Activated T-helper 2 cell treated with anti-CD3 and anti-CD28 coated beads, Interferon-gamma antibody, Interleukin-2, Interleukin-4, amounts not matched to agents 10 μg/mL and 5 μg/mL and 100 μg/mL, durations not matched to agents 14 hours and 24 hours and 36 hours (primary cell): ENCODE results near the gene LITAFD. TPM values are rescaled to one million over a fixed set of nuclear protein-coding genes. Genes with fewer than 3 reads are reported as not detected.
"Not testable (repeated sequence)": the region's sequence is repeated elsewhere in the genome, so short reads cannot be mapped to it uniquely, and the experiment has no call there.

ENCODE experiments used
- DNase-seq: peaks from one replicate; pipeline ENCODE4 v3.0.0; 2021; ENCODE audit warnings: low spot score
- H3K27ac Mint-ChIP-seq: one replicate; pipeline ENCODE4 v1.8.0; 2021; ENCODE audit warnings: mixed read lengths
- H3K27me3 Mint-ChIP-seq: one replicate; pipeline ENCODE4 v1.8.0; 2021; ENCODE audit warnings: low read depth, mixed read lengths
- H3K36me3 Mint-ChIP-seq: one replicate; pipeline ENCODE4 v1.8.0; 2021; ENCODE audit warnings: low read depth, mixed read lengths
- H3K4me1 Mint-ChIP-seq: one replicate; pipeline ENCODE4 v1.8.0; 2021; ENCODE audit warnings: low read depth, mixed read lengths
- H3K4me3 Mint-ChIP-seq: one replicate; pipeline ENCODE4 v1.8.0; 2021; ENCODE audit warnings: low read depth, mild to moderate bottlenecking, moderate library complexity, mixed read lengths
- H3K9me3 Mint-ChIP-seq: one replicate; pipeline ENCODE4 v1.8.0; 2021; ENCODE audit warnings: mixed read lengths
- intact Hi-C: fragments of 100-400 bp; cut with micrococcal nuclease; formaldehyde crosslinking; loops from one replicate; pipeline ENCODE4 v1.15.1; 2023
- total RNA-seq: library from RNA; stranded (reverse); gene quantifications from 2 replicates; pipeline ENCODE4 v1.2.3, GENCODE V29; 2022

LITAFD gene
- total RNA-seq = not detected in 2 replicates

DNA sequence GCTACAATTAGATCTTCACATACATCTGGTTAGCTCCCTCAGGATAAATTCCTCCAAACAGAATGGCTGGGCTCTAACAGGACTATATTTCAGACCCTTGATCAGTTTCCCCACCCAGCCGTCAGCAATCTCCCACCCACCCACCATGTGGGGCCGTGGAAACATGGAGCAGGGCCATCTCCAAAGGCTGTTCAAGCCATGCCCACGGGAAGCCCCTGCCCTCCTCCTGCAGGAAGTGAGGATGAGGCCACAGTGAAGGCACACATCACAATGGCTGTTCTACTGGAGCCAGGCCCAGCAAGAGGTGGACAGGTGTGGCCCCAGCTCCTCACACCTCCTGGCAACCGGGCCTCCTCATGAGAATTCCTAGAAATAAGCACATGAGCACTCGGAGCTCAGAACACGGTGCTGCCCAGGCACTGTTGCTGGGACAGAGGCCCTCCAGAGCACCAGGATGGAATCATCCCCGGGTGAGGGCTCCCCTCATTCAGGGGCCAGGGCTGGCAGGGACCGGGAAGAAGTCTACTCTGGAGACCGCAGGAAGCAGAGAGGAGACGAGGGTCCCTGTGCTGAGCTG is at the start of gene LITAFD:
LITAFD (plus strand) TSS at position 311 of the 577 bp plus-strand sequence. CDS start 2,005 bp downstream, outside the sequence.
- H3K27me3 Mint-ChIP-seq = no peaks in the 10 kb centered on the region
- peaks cover 3% of the 10 kb centered on the region for H3K4me1 Mint-ChIP-seq
- no peaks in the 10 kb centered on the region for H3K9me3 Mint-ChIP-seq
- no peak for DNase-seq
- H3K36me3 Mint-ChIP-seq = peaks cover under 1% of the 10 kb centered on the region
- H3K4me3 Mint-ChIP-seq = no peak within 1 kb of the TSS
- intact Hi-C loops = no loop called here
- H3K27ac Mint-ChIP-seq = no peak within 1 kb of the TSS

DNA sequence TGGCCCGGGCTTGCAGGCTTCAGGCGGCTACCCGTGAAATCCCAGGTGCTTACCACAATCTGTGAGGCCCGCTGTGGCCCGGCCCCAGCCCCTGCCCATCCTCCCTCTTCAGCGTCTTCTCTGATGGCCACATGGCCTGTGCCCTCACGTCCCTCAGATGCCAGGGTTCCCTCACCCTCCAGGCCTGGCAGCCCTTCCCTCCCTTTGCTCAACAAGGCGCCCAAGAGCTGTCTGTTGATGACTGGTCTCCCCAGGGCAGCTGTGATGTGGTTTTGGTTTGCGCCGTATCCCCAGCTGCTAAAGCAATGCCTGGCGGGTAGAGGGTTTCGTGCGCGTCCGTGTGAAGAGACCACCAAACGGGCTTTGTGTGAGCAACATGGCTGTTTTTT is 49.4 kb upstream of the LITAFD start:
- peak overlapping the region; percentile 20 for H3K27ac Mint-ChIP-seq
- no peaks in the 10 kb centered on the region for H3K9me3 Mint-ChIP-seq
- peaks cover 49% of the 10 kb centered on the region for H3K36me3 Mint-ChIP-seq
- H3K4me1 Mint-ChIP-seq = peaks cover 5% of the 10 kb centered on the region
- H3K4me3 Mint-ChIP-seq = no peak overlapping the region
- no peaks in the 10 kb centered on the region for H3K27me3 Mint-ChIP-seq
- intact Hi-C loops = no loop called here
- no peak for DNase-seq

GRCh38 chr16:8836797-8837196 is 45.4 kb upstream of the LITAFD start:
- peaks cover 12% of the 10 kb centered on the region for H3K36me3 Mint-ChIP-seq
- intact Hi-C loops, H3K4me1 Mint-ChIP-seq, H3K4me3 Mint-ChIP-seq, H3K27me3 Mint-ChIP-seq, DNase-seq, H3K27ac Mint-ChIP-seq, H3K9me3 Mint-ChIP-seq: not testable (repeated sequence)

DNA sequence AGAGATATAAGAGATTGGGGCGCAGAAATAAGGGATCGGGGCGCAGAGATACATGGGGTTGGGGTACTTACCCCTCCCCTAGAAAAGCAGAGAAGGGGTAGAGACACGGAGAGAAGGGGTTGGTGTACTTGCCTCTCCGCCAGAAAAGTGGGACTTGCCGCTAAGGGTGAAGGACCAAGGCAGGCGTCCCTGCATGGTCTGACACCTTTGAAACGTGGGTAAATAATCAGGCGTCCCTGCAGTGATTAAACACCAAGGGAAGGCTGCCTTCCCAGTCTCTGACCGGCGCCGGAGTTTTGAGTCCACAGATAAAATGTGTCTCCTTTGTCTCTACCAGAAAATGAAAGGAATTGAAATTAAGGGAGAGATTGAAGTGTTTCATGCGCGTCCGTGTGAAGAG is 44.6 kb upstream of the LITAFD start:
- H3K4me3 Mint-ChIP-seq, H3K36me3 Mint-ChIP-seq, H3K27me3 Mint-ChIP-seq, H3K4me1 Mint-ChIP-seq, H3K27ac Mint-ChIP-seq, intact Hi-C loops, H3K9me3 Mint-ChIP-seq, DNase-seq: not testable (repeated sequence)

GRCh38 chr16:8842016-8842415 is 40.1 kb upstream of the LITAFD start:
- H3K27me3 Mint-ChIP-seq, H3K27ac Mint-ChIP-seq, H3K4me1 Mint-ChIP-seq, H3K9me3 Mint-ChIP-seq, H3K4me3 Mint-ChIP-seq, DNase-seq, intact Hi-C loops: not testable (repeated sequence)
- H3K36me3 Mint-ChIP-seq = peaks cover 13% of the 10 kb centered on the region

DNA sequence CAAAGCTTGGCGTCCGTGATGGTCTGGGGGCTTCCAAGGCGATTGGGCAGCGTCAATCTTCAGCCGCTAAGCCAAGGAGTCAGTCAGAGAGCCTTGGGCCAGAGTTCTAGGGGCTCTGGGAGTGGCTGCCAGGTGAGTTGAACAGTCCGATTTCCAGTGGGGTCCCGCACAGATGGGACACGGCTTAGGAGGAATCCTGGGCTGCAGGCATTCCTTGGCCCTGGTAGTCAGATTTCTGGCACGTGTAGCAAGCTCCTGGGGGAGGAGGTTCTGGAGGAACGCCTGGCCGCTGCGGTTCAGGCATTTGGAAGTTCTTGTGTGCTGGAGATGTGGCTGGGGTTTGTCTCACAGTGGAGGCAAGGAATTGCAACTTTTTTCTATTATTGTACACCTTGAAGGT is 38.9 kb upstream of the LITAFD start:
- peaks cover 21% of the 10 kb centered on the region for H3K36me3 Mint-ChIP-seq
- H3K27me3 Mint-ChIP-seq, intact Hi-C loops, H3K4me3 Mint-ChIP-seq, DNase-seq, H3K27ac Mint-ChIP-seq, H3K9me3 Mint-ChIP-seq, H3K4me1 Mint-ChIP-seq: not testable (repeated sequence)

DNA sequence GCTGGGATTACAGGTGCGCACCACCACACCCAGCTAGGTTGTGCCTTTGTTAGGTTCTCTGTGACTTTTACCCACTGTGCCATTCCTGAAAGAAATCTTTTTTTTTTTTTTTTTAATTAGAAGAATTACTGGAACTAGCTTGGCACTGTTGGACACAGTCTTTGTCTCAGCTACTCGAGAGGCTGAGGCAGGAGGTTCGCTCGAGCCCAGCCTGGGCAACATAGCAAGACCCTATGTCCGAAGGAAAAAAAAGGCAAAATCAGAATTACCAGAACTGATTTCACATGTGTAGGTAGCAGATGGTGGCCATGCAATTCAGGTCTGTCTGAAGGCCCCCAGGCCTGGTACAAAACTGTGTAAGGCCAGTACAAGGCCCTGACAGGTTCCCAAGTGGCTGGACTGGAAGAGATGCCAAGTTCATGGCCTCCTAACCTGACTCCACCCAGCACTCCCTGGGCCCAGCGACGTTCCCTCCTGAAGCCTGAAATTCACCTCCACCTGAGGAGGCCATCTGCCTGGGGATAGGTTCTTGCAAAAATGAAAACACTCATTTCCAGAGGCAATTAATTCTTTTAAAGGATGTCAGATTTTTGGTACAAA is 36.4 kb upstream of the LITAFD start:
- no peaks in the 10 kb centered on the region for H3K9me3 Mint-ChIP-seq

DNA sequence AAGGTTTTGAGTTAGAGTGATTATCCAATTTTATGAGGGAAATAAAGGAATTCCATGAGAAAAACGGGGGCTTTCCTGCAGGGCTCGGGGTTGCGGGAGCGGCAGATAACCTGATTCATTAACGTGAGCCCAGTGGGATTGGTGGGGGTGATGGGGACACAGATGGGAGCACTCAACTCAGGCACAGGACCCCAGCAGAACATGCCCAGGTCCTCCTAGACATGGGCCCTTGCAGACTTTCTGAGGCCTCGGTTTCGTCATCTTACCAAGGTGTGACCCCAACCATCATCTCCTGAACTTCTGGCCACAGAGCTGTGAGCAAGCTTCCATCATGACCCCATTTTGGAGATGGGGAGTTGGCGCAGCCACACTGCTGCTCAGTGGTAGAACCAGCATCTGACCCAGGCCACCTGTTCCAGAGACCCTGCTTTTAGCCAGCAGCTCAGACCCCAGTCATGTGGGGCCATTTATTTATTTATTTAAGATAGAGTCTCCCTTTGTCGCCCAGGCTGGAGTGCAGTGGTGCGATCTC is 35.7 kb upstream of the LITAFD start:
- H3K9me3 Mint-ChIP-seq = no peaks in the 10 kb centered on the region
- intact Hi-C loops = no loop called here
- no peak for DNase-seq
- H3K4me3 Mint-ChIP-seq = no peak overlapping the region
- H3K27me3 Mint-ChIP-seq = no peaks in the 10 kb centered on the region
- H3K36me3 Mint-ChIP-seq = peaks cover 42% of the 10 kb centered on the region
- peaks cover 15% of the 10 kb centered on the region for H3K4me1 Mint-ChIP-seq
- no peak overlapping the region for H3K27ac Mint-ChIP-seq

More for the DNA sequence above, 36.4 kb upstream of the LITAFD start:
- intact Hi-C loops = no loop called here
- H3K36me3 Mint-ChIP-seq = peaks cover 37% of the 10 kb centered on the region
- H3K27ac Mint-ChIP-seq = no peak overlapping the region
- H3K4me1 Mint-ChIP-seq = peaks cover 13% of the 10 kb centered on the region
- no peak for DNase-seq
- H3K27me3 Mint-ChIP-seq = no peaks in the 10 kb centered on the region
- H3K4me3 Mint-ChIP-seq = no peak overlapping the region

- H3K9me3 Mint-ChIP-seq = no peaks in the 10 kb centered on the region
- intact Hi-C loops = no loop called here
- no peak overlapping the region for H3K4me3 Mint-ChIP-seq
- no peaks in the 10 kb centered on the region for H3K27me3 Mint-ChIP-seq
- H3K4me1 Mint-ChIP-seq = peaks cover 16% of the 10 kb centered on the region
- no peak overlapping the region for H3K27ac Mint-ChIP-seq
- peaks cover 48% of the 10 kb centered on the region for H3K36me3 Mint-ChIP-seq
- no peak for DNase-seq
Observed at GRCh38 chr16:8847145-8847544, 35.0 kb upstream of the LITAFD start.

DNA sequence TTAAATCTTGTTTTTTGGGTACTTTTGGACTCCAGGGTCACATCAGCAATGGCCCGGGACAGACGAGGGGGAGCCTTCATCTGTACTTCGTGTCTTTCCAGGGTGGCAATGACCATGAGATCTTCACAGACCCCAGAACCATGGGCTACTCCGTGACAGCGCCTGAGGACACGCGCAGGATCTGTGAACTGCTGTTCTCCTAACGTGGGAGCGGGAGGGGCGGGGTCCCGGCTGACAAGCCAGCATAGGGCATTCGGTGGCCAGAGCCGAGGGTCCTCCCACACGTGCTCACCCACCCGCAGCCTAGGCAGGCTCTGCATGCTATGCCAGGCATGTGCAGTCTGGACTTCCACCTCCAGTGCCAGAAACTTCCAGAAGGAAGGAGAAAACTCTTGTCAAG is 34.5 kb upstream of the LITAFD start:
- H3K4me3 Mint-ChIP-seq = no peak overlapping the region
- H3K36me3 Mint-ChIP-seq = peaks cover 50% of the 10 kb centered on the region

GRCh38 chr16:8848231-8848938 is 33.8 kb upstream of the LITAFD start:
- Mint-ChIP-seq H3K27ac (no peak overlapping the region), H3K27me3 (no peaks in the 10 kb centered on the region), H3K9me3 (no peaks in the 10 kb centered on the region), H3K4me1 (peaks cover 22% of the 10 kb centered on the region), H3K4me3 (no peak overlapping the region), H3K36me3 (peaks cover 56% of the 10 kb centered on the region)
- no peak for DNase-seq
- intact Hi-C loops = no loop called here

More for the DNA sequence above, 34.5 kb upstream of the LITAFD start:
- intact Hi-C loops = no loop called here
- no peak for DNase-seq
- H3K27ac Mint-ChIP-seq = no peak overlapping the region
- H3K4me1 Mint-ChIP-seq = peaks cover 16% of the 10 kb centered on the region
- no peaks in the 10 kb centered on the region for H3K9me3 Mint-ChIP-seq
- no peaks in the 10 kb centered on the region for H3K27me3 Mint-ChIP-seq

- intact Hi-C loops = no loop called here
- peaks cover 56% of the 10 kb centered on the region for H3K36me3 Mint-ChIP-seq
Observed at GRCh38 chr16:8848939-8849391, 33.2 kb upstream of the LITAFD start.

GRCh38 chr16:8849411-8850011 is 32.6 kb upstream of the LITAFD start:
- no peaks in the 10 kb centered on the region for H3K9me3 Mint-ChIP-seq
- H3K27me3 Mint-ChIP-seq = no peaks in the 10 kb centered on the region
- peaks cover 59% of the 10 kb centered on the region for H3K36me3 Mint-ChIP-seq
- H3K4me1 Mint-ChIP-seq = peaks cover 24% of the 10 kb centered on the region
- peak overlapping the region; percentile 33 for H3K27ac Mint-ChIP-seq
- no peak overlapping the region for H3K4me3 Mint-ChIP-seq
- DNase-seq = no peak
- intact Hi-C loops = no loop called here

More at GRCh38 chr16:8848939-8849391, 33.2 kb upstream of the LITAFD start:
- H3K27ac Mint-ChIP-seq = no peak overlapping the region
- H3K4me1 Mint-ChIP-seq = peaks cover 24% of the 10 kb centered on the region
- no peaks in the 10 kb centered on the region for H3K27me3 Mint-ChIP-seq
- H3K4me3 Mint-ChIP-seq = no peak overlapping the region
- DNase-seq = no peak
- no peaks in the 10 kb centered on the region for H3K9me3 Mint-ChIP-seq
